Islet precursor cell (in vitro differentiated cells): ENCODE measurements around the gene OFD1.
"Not testable (repeated sequence)": the region's sequence is repeated elsewhere in the genome, so short reads cannot be mapped to it uniquely, and the experiment has no call there.

ENCODE experiments used
- DNase-seq: peaks from one replicate; pipeline ENCODE4 v3.0.0-alpha.2; 2018

The OFD1 gene

GRCh38 chrX:13702111-13702789, 32.3 kb upstream of the OFD1 start:
- DNase-seq, result no peak

DNA sequence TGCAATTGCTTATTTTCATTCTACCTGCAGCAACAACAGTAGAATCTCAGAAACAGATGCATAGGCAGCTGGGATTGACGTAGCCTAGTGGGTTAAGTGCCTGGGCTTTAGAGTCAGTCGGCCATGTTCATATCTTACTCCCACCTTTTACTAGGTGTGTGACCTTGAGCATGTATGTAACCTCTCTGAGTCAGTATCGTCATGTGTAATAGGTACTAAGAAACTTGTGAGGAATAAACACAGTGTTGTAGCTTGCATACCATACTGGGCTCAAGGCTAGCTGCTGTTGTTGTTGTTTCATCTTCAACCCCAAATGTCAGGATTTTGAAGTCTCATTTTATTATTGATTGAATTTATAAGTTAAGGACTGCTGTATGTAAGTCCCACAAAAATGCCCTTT, 31.4 kb upstream of the OFD1 start:
- DNase-seq, result no peak

DNA sequence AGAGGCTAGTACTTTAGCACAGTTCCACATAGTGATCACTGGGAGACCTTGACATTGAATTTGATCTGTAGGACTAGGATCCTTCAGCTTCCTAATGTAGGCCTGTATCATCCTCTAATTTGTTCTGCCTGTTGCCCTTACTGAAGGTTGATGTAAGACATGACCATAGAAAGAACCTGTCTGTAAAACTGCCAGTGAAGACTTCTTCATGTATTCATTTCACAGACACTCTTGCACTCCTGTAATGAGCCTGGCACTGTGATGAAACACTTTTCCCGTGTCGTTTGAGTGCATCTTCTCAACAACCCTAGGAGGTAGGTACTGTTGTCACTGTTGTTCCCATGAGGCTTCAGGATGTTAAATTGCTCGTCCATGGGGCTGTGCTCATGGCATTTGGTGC, 31.0 kb upstream of the OFD1 start:
- DNase-seq, result no peak

- DNase-seq, result no peak
Observed at GRCh38 chrX:13711141-13711540, 23.4 kb upstream of the OFD1 start.

DNA sequence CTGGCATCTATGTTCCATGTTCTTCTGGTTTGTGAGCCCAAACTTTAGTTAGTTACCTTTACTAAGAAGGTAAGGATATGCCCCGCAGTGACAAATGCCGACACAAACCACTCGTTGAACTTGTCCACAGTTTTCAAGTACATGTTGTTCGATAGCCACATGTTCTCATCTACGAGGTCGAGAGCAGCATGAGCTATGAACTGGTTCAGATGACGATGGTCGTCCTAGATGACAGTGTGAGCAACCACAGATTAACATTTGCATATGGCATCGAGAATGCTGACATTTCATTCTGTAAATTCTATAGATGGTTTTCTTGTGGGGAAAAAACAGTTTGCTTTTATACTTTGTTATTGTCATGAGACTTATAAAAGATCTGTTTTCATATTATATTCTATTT, 18.1 kb upstream of the OFD1 start:
- DNase-seq, result no peak

DNA sequence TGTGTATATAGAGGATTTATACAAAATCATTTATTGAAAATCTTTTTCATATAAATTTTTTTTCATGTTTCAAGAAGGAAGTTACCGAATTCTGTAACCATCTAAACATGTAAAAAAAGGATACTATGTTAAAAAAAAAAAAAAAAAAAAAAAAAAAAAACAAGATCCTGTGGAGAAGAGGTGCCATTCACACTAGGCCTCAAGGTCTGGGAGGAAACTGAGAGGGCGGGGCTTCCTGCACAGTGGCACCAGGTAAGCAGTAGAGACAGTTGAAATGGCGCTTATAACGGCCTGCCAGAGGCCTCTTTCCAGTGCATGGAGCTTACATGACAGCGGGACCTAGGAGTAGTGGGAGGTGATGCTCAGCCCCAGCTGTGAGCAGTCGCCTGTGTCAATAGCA, 17.6 kb upstream of the OFD1 start:
- DNase-seq, result no peak

DNA sequence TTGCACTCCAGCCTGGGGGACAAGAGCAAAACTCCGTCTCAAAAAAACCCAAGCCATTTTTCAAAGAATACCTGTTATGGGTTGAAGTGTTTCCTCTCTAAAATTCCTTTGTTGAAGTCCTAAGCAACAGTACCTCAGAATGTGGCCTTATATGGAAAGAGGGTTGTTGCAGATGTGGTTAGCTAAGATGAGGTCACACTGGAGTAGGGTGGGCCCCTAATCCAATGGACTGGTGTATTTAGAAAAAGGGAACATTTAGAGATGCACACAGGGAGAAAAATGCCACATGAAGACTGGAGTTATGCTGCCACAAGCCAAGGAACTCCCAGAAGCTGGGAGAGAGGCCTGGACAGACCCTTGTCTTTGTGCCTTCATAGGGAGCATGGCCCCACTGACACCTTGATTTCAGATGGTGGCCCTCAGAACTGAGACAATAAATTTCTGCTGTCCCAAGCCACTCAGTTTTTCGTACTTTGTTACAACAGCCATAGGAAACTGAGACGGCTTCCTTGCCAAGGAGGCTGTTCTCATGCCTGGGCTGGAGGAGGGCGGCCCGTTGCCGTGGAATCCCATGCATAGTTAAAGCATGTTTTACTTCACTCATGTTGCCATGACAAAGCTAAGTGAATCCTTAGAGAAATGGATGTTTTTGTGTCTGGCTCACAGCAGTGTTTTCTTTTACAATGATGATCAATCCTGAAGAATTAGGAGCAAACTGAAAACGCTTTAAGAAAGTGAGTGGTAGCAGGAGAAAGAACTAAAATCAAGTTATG, 16.7 kb upstream of the OFD1 start:
- no peak for DNase-seq

DNA sequence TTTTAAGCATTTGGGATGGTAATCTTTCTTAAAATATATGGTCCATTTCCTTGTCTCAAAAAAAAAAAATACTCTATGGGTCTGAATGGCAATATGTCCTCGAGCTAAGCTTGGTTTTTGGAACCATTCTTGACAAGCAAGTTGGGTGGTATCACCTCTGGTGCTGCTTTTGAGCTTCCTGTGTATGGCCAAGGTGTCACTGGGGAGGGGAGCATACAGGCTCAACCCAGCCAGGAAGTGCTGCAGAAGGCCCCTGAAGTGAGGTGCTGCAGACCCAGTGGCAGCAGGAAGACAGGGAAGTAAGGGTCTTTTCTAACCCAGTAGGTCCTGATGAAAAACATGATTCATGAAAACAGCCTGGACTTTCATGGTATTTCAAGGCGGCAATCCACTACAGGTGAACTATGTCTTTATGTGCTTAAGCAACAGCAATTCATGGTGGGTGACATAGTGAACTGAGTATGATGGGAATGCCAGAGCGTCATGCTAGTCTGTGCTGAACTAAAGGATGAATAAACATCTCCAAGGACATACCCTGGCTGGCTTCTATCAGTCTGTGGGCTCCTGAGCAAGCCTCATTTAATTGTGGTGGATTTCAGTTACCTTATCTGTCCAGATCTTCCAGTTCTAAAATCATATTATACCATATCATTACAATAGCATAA, 15.2 kb upstream of the OFD1 start:
- no peak for DNase-seq

- DNase-seq, result no peak
Observed at GRCh38 chrX:13721371-13721770, 13.2 kb upstream of the OFD1 start.

DNA sequence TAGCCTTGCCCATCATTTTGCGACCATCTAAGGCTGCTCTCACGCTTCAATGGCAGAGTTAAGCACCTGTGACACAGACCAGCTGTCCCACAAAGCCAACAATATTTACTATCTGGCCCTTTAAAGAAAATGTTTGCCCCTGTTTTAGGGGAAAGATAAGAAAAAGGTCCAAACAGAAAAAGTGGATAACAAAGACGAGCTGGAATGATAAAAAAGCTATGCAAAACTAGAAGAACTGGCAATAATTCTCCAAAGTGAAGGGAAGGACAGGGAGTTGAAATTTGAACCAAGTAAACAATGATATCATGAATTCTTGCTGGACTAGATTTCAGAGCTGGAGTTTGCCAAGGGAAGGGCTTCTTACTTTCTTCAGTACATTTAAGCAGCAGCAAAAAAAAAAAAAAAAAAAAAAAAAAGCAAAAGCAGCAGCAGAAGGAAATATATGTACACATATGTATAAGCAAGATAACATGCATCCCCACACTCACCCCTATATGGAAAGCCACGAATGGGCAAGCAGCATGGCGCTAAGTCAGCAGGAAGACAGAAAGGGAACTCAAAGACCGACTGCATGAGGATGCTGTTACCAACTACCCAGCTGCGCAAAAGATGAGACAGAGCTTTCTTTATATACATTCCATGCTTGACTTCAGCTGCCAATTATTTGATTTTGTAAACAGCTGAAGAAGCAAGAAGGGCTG, 12.6 kb upstream of the OFD1 start:
- no peak for DNase-seq

GRCh38 chrX:13724878-13725277, 9.7 kb upstream of the OFD1 start:
- not testable (repeated sequence) for DNase-seq

DNA sequence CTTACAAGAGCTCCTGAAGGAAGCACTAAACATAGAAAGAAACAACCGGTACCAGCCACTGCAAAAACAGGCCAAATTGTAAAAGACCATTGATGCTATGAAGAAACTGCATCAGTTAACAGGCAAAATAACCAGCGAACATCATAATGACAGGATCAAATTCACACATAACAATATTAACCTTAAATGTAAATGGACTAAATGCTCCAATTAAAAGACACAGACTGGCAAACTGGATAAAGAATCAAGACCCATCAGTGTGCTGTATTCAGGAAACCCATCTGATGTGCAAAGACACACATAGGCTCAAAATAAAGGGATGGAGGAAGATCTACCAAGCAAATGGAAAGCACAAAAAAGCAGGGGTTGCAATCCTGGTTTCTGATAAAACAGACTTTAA, 8.0 kb upstream of the OFD1 start:
- DNase-seq, result not testable (repeated sequence)

DNA sequence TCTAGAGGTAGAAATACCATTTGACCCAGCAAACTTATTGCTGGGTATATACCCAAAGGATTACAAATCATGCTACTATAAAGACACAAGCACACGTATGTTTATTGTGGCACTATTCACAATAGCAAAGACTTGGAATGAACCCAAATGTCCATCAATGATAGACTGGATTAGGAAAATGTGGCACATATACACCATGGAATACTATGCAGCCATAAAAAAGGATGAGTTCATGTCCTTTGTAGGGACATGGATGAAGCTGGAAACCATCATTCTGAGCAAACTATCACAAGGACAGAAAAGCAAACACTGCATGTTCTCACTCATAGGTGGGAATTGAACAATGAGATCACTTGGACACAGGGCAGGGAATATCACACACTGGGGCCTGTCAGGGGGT, 4.0 kb upstream of the OFD1 start:
- DNase-seq, result not testable (repeated sequence)

GRCh38 chrX:13732246-13733067, 2.1 kb upstream of the OFD1 start:
- no peak for DNase-seq

- no peak for DNase-seq
Observed at GRCh38 chrX:13733506-13733905, 1.0 kb upstream of the OFD1 start.

DNA sequence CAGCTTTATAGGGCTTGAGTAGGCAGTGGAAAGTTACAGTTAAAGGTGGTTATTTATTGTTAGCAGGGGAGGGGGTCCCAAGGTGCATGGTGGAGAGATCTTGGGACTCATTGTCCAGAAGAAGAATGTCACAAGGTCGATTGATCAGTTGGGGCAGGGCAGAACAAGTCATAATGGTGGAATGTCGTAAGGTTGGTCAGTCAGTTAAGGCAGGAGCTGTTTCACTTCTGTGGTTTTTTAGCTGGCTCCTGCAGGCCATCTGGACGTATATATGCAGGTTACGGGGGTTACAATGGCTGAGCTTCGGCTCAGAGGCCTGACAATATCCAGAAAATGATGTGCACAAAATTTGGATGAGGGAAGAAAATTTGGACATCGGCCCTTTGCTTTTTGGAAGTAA, 7.1 kb downstream of the OFD1 start:
- peak; percentile 70 for DNase-seq

DNA sequence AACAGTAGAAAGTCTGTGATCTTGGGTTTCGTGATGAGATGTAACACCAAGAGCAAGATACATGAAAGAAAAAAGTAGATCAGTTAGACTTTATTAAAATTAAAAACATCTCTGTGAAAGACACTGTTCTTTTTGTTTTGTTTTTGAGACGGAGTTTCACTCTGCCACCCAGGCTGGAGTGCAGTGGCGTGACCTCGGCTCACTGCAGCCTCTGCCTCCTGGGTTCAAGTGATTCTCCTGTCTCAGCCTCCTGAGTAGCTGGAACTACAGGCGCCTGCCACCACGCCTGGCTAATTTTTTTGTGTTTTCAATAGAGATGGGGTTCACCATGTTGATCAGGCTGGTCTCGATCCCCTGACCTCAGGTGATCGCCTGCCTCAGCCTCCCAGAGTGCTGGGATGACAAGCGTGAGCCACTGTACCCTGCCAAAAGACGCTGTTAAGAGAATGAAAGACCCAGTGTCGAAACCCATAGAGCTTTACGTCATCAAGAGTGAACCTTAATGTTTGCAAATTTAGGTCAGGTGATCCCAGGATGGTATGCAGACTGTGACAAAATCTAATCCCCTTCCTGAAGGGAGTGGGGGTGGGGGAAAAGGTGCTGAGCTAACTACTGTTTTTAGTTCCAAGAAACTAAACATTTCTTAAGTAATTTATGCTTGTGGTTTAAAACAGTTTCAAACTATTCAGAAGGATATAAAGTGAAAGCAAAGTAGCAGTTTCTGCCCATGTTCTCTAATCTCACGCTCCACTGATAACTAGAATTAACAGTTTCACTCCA, 8.0 kb downstream of the OFD1 start:
- DNase-seq, result no peak

DNA sequence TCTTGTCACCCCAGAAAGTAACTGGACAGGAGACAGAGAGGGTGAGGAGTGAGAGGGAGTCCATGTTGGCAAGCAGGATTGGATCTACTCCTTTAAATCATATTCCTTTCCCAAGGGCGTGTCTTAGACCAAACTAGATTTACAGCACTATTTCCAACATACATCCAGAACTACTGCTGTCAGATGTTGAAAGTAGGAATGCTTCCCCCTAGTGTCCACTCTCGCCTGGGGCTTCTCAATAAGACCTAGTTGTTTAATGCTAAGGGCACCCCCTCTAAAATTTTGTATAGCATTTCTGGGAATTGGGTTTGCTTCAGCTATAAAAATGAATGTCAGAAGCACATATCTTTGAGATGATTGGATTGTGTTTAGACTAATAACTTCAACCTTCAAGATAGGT, 13.3 kb downstream of the OFD1 start:
- no peak for DNase-seq

GRCh38 chrX:13748486-13748885, 13.9 kb downstream of the OFD1 start:
- no peak for DNase-seq

DNA sequence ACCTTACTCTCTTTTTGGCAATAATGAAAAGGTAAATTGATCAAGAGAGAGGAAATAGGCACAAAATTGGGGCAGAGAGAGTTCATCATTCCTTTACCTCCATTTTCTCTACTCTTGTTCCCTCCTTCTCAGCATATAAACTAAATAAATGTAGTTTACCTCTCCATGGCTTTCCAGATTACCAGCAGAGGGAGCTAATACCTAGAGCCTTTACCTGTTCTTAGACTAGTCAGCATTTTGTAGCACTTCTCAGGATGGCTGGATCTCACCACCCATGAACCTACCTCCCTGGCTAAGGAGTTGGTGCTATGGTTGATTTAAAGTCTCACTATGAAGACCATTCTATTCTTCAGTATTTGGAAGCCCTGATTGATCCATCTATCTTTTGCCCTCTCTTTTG, 15.7 kb downstream of the OFD1 start:
- DNase-seq, result no peak

- DNase-seq, result no peak
Observed at GRCh38 chrX:13750812-13751211, 16.3 kb downstream of the OFD1 start.

DNA sequence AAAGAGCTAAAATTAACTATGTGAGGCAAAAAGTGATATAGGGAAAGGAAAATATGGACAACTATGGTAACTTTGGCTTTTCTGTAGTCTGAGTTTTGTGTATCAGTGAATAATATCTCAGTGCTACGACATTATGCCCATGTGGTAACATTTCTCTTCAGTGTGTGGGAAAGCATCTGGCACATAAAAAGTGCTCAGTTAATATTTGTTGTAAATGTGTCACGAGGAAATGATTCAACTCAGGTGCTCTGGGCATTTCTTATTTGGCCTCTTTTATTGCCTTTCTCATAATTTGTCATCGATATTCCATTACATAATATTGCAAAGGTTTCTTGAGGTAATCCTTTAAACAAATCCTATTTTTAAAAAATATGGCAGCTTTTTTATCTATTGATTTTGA, 17.6 kb downstream of the OFD1 start:
- no peak for DNase-seq
